Lower leg skin (tissue), 3 donors: ENCODE results near the gene CCHCR1.

Experiments used
- CTCF ChIP-seq, 3 donors: fragments of 450-650 bp; IDR thresholded peaks; one replicate each; pipeline ENCODE4 v1.5.1; 2016; ENCODE audit warnings: antibody characterized with exemption in 3 of 3, mild to moderate bottlenecking in 3 of 3, moderate library complexity in 2 of 3
- POLR2A ChIP-seq, 2 donors: fragments of 450-650 bp; IDR thresholded peaks; one replicate each; pipeline ENCODE4 v1.6.1; 2016 to 2017; ENCODE audit warnings: antibody characterized with exemption in 2 of 2, mild to moderate bottlenecking in 1 of 2, moderate library complexity in 1 of 2

- TF ChIP-seq CTCF (IDR thresholded peaks at IDR 0.05), result no peak
- TF ChIP-seq POLR2A (IDR thresholded peaks at IDR 0.05), result no peak
Measured at GRCh38 chr6:31126396-31127175, 31.0 kb downstream of the CCHCR1 start.
